ENCODE measurements around the gene GALNT18.

The GALNT18 gene

DNA sequence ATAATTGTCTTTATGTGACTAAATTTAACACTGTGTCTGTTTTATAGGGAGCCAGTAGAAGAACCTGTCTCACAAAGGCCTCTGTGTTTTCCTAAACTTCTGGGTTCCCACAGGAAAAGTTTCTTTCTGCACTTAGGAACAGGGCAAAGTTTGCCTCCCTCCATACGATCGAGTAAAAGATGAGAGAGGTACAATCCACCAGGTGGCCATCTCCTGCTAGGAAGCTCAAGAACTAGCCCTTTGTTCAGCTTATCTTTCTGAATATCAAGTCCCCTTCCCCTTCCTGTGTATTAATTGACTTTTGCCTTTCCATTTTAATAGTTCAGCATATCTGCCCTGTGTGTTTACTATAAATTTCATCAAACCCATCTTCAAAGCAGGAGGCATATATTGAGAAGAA is 286.8 kb downstream of the GALNT18 start:
- no peak for DNase-seq

GRCh38 chr11:11334607-11335006 is 287.2 kb downstream of the GALNT18 start:
- no peak for DNase-seq

- no peak for DNase-seq
Measured at GRCh38 chr11:11332141-11332710, 289.6 kb downstream of the GALNT18 start.

GRCh38 chr11:11329062-11329806 is 292.6 kb downstream of the GALNT18 start:
- no peak for DNase-seq

GRCh38 chr11:11324090-11324489 is 297.7 kb downstream of the GALNT18 start:
- DNase-seq = no peak

- no peak for DNase-seq
Measured at GRCh38 chr11:11322101-11322500, 299.7 kb downstream of the GALNT18 start.

DNA sequence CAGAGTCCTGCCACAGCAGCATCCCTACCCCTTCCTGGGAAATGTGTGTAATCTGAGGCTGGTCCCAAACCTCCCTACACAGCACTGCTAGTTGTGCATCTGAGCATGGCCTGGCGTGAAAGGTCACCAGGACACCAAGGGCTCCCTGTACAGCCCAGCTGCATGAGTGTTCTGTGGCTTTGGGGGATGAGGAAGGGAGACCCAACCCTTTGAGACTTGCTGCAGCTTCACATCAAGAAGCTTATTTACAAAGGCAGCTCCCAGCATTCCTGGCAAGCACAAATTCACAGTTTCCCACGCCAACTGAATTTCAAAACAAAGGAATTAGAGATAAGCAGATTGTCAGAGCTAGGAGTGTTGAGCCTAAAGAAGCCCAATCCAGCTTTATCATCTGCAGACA is 301.0 kb downstream of the GALNT18 start:
- DNase-seq = no peak

DNA sequence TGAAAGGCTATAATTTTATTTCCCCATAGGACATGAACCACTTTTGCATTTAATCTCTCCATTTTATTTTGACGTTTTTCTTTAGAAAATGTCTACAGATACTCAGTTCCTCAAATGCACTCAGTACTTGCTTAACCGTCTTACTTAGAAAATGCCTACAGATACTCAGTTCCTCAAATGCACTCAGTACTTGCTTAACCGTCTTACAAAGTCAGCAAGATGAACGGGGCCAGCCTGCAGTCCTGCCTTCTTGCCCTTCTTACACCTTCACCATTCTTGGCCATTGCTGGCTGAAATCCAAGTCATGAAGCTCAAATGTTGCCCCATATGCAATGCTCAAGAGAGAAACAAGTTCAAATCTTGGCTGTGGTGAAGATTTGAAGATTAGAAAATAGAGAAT is 302.8 kb downstream of the GALNT18 start:
- peak; percentile 18 for DNase-seq

GRCh38 chr11:11318461-11318860 is 303.3 kb downstream of the GALNT18 start:
- no peak for DNase-seq

DNA sequence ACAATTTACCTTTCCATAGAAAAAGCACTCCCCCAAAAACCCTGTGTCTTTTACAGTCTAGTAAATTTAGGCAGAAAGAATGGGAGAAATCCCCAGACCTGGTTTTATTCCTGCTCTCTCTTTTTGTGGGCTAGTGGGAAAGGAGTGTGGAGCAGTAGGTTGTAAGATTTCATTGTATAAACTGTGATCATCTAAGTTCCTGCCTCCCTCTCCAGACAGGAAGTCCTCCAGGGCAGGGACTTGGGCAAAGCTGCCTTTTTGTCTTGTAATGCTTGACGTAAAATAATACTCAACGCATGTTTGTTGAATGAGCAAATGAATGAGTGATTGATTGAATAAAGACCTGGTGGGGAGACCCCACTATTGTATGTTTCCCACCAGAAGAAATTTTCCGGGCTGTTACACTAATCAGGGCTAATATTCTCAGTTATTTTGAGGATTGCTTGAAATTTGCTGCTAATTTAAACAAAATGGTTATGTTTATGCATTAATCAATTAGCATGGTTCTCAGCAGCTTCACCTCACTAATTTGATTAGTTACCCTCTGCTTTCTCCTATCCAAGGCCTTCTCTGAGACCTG is 305.1 kb downstream of the GALNT18 start:
- DNase-seq = no peak

DNA sequence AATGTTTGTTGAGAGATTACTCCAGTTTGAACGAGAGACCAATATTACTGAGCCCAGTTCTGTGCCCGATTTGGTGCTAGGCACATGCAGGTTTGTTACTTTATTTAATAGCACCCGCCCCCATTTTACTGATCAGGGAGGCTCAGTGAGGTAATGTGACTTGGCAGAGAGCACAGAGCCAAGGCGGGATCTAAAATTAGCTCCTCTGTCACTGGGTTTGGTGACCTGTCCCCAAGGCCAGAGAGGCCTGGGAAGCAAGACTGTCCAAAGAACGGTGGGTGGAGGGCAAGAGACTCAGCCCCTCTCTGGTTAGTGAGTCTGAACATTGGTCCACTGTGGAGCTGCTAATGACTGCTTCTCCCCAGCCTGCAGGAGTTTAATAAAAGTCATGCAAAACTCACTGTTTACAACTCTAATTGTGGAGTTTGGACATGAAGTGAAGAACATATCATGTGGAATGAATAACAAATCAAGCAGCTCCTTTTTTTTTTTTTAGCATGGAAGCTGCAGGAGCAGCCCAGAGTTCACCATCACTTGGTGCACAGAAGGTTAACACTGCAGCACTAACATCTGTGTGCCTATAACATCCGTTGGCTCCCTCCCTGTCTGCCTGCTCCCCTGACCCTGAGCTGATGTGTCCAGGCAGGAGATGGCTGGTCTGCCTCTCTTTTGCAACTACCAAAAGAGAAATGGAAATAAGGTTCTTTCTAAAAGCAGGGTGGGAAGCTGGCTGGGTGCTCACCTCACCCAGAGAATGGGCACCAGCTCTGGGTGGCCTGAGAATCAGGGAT is 307.7 kb downstream of the GALNT18 start:
- DNase-seq = no peak

DNA sequence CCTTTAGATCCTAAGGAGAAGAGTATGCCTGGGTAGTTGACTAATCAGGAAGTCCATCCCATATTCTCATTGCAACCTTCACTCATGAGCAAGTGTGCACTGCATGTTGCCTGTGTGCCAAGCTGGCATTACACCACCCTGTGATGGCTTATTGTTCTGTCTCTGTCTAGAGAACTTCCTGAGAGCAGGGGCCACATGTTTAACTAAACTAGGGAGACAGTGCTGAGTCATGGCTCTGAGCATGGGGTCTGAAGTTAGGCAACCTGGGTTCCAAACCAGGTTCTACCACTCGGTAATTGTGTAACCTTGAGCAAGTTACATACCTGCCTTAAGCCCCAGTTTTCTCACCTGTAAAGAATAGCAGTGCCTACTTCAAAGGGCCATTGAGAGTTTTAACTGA is 308.4 kb downstream of the GALNT18 start:
- peak; percentile 24 for DNase-seq

GRCh38 chr11:11312738-11313137 is 309.1 kb downstream of the GALNT18 start:
- no peak for DNase-seq

DNA sequence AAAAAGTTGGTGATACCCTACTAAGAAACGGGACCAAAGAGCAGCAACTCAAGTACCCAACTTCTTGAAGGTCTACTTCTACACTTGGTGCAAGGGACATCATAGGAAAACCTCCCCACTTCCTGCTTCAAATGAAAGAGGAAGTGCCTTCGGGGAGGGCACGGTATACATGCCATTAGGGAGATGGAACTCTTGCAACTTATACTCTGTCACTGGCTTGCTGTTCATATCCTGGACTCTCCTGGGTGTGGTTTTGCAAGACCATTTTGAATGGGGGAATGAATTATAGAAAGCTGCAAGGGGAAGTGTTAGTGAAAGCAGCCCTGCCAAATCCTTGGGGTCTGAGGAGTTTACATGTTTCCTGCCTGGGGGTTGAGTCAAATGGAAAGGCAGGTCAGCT is 310.6 kb downstream of the GALNT18 start:
- DNase-seq = peak; percentile 61

DNA sequence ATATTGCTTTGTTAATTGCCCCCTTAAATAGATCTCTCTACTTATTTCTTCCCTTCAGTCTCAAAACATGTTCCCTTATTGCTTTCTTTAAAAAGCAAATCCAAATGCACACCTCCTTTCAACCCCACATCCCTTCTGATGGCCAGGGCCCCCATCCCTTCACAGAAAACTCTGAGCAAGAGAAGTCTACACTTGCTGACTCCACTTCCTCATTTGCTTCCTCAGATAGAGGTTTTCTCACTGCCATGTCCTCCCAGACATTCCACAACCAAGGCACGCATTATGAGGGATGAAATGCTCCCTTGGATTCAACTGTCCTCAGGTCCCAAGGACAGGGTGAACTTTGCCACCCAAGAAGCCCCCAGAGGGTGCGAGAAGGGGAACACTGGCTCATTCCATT is 311.9 kb downstream of the GALNT18 start:
- DNase-seq = no peak

GRCh38 chr11:11308249-11308648 is 313.6 kb downstream of the GALNT18 start:
- DNase-seq = no peak

DNA sequence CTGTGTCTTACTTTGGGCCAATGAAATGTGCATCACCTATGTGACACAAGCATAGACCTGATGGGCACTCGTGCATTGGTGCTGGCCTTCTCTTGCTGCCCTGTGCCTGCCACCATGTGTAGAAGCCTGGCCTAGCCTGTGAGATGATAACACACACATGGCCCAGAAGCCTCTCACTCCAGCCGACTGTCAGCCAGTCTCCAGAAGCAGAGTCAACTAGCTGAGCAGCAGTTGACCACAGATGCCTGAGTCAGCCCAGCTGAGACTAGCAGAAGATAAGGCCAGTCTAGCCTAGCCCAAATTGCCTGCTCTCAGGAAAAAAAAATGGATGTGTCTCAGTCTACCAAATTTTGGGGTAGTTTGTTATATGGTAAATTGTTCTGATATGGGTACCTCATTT is 314.9 kb downstream of the GALNT18 start:
- DNase-seq = peak; percentile 27

DNA sequence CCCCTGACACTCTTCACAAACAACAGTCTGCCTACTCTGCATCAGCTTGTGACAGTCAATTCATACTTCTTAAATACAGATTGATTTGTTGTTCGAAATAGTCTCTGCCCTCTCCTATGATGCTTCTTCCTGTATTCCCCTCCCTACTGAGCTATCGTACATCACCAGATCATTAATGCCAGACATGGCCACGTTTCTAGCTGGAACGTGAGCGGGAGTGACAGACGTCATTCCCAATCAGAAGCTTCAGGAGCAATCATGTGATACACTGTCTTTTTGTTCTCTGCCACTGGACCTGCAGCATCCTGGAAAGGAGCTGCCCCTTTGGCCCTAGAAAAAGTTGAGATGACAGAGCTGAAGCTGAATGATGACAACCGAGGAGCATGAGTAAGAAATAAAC is 317.3 kb downstream of the GALNT18 start:
- no peak for DNase-seq

DNA sequence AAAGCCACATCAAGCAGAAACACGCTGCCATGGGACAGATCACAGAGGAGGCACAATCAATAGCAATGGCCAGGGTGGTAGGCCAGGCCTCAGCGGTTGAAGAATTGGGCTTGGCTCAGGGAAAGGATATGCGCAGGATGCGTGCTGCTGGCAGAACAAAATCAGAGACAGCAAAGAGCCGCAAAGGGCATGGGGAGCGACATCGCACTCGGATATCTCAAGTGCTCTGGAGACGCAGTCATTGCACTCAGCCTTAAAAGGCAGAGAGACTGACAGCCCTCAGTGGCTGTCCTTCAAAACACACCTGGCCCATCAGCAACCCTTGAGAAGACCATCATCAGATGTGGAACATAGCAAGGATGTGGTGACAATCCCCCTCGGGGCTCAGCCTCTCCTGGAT is 319.2 kb downstream of the GALNT18 start:
- no peak for DNase-seq

DNA sequence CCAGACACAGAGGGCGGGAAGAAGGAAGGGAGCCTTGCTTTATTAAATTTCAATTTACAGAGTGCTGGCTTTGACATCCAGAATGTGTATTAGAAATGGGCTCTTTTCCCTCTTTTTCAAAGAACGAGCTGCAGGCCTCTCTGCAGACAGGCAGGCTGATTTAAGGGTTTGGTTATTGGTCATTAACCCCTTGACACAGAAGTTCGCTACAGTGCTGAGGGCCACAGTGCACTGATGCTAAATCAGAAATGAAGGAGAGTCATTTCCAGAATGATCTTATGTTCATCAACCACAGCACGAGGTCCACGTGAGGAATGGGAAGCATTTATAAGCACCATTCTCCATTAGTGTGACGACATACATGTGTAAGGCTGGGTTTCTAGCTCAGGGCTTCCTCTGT is 320.6 kb downstream of the GALNT18 start:
- no peak for DNase-seq

DNA sequence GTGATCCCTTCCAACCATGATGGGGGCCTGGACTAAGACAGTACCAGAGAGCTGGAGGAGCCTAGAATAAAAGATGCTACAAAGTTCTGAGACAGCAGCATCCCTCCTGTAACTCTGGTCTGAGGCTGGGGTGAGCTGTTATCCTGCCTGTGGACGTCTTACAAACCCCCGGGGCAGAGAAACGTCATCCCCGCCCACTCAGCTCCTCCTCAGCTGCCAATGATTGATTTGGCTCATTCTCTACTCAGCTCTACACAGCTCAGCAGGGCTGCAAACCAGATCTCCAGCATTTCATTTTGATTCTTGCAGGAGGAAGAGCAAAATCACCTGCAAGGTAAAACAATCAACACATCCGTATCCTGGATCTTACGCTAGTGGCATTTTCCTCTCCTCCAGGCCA is 324.2 kb downstream of the GALNT18 start:
- DNase-seq = no peak

- no peak for DNase-seq
Measured at GRCh38 chr11:11296434-11296833, 325.4 kb downstream of the GALNT18 start.

DNA sequence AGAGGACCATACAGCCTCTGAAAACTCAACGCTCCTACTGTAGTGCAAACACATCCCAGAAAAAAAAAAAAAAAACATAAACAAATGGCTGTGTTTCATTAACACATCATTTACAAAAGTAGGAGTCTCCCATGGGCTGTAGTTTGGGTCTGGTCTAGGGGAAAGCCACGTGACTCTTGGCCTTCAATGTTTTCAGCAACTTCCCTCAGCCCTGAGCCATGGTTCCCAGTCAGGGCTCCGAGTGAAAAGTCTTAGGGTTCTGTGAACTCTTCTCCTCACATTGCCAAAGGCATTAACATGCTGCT is 327.3 kb downstream of the GALNT18 start:
- DNase-seq = no peak
